DND-41 (cell line): ENCODE results near the gene WDR45B.

Source experiments
- EZH2 ChIP-seq: IDR thresholded peaks from 3 replicates; pipeline ENCODE4 v1.6.1; 2012; ENCODE audit warnings: borderline replicate concordance, low read depth, mild to moderate bottlenecking, moderate library complexity, low read length, inconsistent platforms; ENCODE audit not compliant: severe bottlenecking
- TF ChIP-seq, protein P1 (sequence below): IDR thresholded peaks from 2 replicates; pipeline ENCODE4 v1.5.1; 2012; ENCODE audit warnings: borderline replicate concordance, low read length, moderate library complexity, mild to moderate bottlenecking; ENCODE audit not compliant: poor library complexity, severe bottlenecking; ENCODE audit errors: extremely low read depth

DNA sequence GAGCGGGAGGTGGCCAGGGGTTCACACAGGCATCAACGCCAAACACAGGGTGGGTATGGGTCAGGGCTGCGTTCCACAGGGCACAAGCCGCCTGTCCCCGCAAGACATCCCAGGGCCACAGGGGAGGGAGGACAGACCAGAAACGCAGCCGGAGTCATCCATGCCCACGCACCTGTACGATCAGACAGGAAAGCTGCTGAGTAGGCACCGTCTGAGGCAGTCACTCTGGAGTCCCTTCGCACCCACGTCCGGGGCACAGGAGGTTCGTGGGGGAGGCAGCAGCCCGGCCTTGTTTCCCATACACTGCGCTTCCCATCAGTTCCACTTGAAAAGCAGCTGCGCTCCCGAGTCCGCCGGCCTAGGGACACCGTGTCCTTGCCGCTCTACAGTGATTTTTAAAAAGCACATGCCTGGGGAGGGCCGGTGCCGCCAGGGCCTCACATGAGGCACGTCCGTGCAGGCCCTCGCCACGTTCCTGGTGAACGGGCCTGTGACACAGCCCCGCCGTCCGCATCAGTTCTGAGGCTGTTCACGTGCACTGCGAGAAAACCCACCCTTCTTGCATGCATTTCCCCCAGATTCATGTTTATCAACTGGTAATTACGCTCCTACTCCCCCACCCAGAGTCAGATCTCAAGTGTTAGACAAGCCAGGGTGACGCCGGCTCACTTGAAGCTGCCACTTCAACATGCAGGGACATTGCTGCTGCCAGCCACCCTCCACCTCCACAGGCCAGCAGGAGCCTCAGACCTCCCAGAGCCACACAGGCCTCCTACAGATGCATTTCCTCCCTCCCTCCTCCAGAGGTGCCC, 34.8 kb downstream of the WDR45B start:
- no peak for TF ChIP-seq EZH2
- TF ChIP-seq, protein P1, sequence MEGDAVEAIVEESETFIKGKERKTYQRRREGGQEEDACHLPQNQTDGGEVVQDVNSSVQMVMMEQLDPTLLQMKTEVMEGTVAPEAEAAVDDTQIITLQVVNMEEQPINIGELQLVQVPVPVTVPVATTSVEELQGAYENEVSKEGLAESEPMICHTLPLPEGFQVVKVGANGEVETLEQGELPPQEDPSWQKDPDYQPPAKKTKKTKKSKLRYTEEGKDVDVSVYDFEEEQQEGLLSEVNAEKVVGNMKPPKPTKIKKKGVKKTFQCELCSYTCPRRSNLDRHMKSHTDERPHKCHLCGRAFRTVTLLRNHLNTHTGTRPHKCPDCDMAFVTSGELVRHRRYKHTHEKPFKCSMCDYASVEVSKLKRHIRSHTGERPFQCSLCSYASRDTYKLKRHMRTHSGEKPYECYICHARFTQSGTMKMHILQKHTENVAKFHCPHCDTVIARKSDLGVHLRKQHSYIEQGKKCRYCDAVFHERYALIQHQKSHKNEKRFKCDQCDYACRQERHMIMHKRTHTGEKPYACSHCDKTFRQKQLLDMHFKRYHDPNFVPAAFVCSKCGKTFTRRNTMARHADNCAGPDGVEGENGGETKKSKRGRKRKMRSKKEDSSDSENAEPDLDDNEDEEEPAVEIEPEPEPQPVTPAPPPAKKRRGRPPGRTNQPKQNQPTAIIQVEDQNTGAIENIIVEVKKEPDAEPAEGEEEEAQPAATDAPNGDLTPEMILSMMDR = no peak
